GM20000 (cell line): ENCODE results near the gene UTP25.

Experiments used
- DNase-seq: peaks from one replicate; pipeline ENCODE4 v3.0.0; 2012; ENCODE audit warnings: low spot score
- TF ChIP-seq, protein P1 (sequence below): IDR thresholded peaks from 2 replicates; pipeline ENCODE4 v1.5.1; 2012; ENCODE audit warnings: mild to moderate bottlenecking, control low read depth; ENCODE audit errors: extremely low read depth, missing control alignments

The UTP25 gene

GRCh38 chr1:209844695-209845407, 17.1 kb downstream of the UTP25 start:
- DNase-seq = no peak
- TF ChIP-seq, protein P1, sequence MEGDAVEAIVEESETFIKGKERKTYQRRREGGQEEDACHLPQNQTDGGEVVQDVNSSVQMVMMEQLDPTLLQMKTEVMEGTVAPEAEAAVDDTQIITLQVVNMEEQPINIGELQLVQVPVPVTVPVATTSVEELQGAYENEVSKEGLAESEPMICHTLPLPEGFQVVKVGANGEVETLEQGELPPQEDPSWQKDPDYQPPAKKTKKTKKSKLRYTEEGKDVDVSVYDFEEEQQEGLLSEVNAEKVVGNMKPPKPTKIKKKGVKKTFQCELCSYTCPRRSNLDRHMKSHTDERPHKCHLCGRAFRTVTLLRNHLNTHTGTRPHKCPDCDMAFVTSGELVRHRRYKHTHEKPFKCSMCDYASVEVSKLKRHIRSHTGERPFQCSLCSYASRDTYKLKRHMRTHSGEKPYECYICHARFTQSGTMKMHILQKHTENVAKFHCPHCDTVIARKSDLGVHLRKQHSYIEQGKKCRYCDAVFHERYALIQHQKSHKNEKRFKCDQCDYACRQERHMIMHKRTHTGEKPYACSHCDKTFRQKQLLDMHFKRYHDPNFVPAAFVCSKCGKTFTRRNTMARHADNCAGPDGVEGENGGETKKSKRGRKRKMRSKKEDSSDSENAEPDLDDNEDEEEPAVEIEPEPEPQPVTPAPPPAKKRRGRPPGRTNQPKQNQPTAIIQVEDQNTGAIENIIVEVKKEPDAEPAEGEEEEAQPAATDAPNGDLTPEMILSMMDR = no peak

DNA sequence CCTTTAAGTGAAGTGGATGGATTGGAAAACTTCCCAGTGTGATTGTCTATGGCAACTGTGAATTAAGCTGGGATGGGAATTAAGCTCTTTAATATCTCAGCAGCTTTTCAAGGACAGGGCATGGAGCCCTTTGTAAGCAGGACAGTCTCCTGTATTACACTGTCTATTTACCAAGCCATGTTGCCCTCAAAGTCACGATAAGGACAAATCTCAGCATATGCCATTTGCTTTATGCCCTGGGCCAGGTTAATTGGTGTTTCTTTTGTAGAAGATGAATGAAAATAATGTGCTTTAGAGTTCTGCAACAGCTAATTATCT, 17.6 kb downstream of the UTP25 start:
- DNase-seq = no peak
- TF ChIP-seq, protein P1 = no peak

GRCh38 chr1:209849388-209849787, 21.6 kb downstream of the UTP25 start:
- no peak for DNase-seq
- TF ChIP-seq, protein P1 = no peak

DNA sequence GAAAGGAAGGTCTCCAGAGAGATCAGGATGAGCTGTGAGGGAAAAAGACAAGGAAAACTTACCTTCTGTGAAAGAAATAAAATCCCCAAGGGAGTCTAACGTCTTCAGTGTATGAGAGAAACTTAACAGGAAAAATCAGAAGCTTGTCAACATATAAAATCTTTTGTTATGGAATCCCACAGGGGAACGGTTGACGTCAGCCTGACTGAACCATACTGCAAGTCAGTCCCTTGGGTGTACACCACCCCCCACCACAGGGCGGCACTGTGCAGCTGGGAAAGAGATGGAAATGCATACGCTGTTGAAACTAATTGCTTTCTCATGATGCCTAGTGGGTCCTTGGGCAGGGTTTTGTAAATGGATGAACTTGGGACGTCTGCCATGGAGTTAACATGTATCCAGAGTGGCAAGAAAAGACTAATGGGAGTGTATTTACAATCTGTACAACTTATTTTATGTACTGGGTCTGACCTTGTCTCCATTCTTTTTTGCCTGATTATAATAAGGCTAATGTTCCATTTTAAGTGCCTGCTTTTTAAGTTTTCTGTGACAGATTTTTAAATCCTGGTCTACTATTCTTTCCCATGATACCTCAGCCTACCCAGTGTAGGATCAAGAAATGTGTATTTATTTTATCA, 22.7 kb downstream of the UTP25 start:
- TF ChIP-seq, protein P1 = peak; percentile 86
- peak; percentile 68 for DNase-seq

DNA sequence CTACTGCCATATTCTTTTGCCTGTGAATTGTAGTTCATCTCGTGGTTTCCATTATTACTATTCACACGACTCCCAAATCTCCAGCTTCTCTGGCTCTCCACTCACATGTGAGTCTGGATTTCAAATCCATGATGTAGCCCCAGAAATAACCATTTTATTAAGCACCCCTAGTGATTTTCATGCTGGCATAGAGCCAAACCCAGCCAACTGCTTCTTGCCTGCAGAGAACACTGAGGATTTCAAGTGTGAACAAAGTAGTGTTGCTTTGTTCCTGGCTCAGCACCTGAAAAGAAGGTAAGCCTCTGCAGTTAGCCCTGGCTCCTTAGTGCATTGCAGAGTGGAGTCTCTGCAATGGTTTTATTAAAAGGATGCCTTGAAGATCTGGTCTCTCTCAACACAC, 25.9 kb downstream of the UTP25 start:
- no peak for DNase-seq
- TF ChIP-seq, protein P1 = no peak

- TF ChIP-seq, protein P1 = no peak
- no peak for DNase-seq
These were observed 26.4 kb downstream of the UTP25 start for GRCh38 chr1:209854196-209854595.

DNA sequence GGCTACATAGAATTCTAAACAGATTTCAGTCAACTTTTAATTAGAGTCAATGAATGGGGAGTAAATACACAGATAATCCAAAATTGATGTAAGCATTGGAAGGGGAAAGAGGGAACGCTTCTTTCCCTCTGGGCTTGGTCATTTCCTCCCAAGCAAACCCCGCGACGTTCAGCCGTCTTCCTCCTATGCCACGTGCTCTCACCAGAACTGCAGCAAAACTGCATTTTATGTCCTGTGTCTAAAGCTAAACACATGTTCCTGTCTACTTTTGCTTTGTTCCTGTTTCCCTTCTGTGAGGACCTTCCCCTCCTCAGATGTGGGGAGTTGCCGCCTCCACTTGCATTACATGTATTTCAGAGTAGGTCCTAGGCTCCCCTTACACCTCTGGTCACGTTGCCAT, 27.2 kb downstream of the UTP25 start:
- TF ChIP-seq, protein P1 = no peak
- no peak for DNase-seq
